Measurements from ENCODE around the gene ACOX3.
"Not testable (repeated sequence)": the region's sequence is repeated elsewhere in the genome, so short reads cannot be mapped to it uniquely, and the experiment has no call there.

Gene ACOX3

GRCh38 chr4:8370106-8370787 is 70.3 kb downstream of the ACOX3 start:
- no peak for DNase-seq

GRCh38 chr4:8369426-8370105 is 71.0 kb downstream of the ACOX3 start:
- DNase-seq = no peak

- no peak for DNase-seq
Observed at GRCh38 chr4:8368998-8369397, 71.5 kb downstream of the ACOX3 start.

- no peak for DNase-seq
Observed at GRCh38 chr4:8368061-8368481, 72.5 kb downstream of the ACOX3 start.

- DNase-seq = no peak
Observed at GRCh38 chr4:8366601-8367000, 73.9 kb downstream of the ACOX3 start.

- DNase-seq = no peak
Observed at GRCh38 chr4:8365951-8366350, 74.6 kb downstream of the ACOX3 start.

GRCh38 chr4:8365353-8365752 is 75.2 kb downstream of the ACOX3 start:
- no peak for DNase-seq

GRCh38 chr4:8364848-8365350 is 75.6 kb downstream of the ACOX3 start:
- DNase-seq = no peak

GRCh38 chr4:8364141-8364540 is 76.4 kb downstream of the ACOX3 start:
- no peak for DNase-seq

- DNase-seq = no peak
Observed at GRCh38 chr4:8362483-8362882, 78.0 kb downstream of the ACOX3 start.

GRCh38 chr4:8359193-8359592 is 81.3 kb downstream of the ACOX3 start:
- DNase-seq = no peak

- DNase-seq = no peak
Observed at GRCh38 chr4:8356856-8357255, 83.7 kb downstream of the ACOX3 start.

GRCh38 chr4:8355864-8356565 is 84.5 kb downstream of the ACOX3 start:
- no peak for DNase-seq

GRCh38 chr4:8355306-8355705 is 85.2 kb downstream of the ACOX3 start:
- no peak for DNase-seq

- no peak for DNase-seq
Observed at GRCh38 chr4:8353912-8354453, 86.5 kb downstream of the ACOX3 start.

- no peak for DNase-seq
Observed at GRCh38 chr4:8353158-8353669, 87.3 kb downstream of the ACOX3 start.

- DNase-seq = no peak
Observed at GRCh38 chr4:8352368-8353157, 88.0 kb downstream of the ACOX3 start.

- DNase-seq = no peak
Observed at GRCh38 chr4:8351931-8352367, 88.6 kb downstream of the ACOX3 start.

- no peak for DNase-seq
Observed at GRCh38 chr4:8350841-8351461, 89.6 kb downstream of the ACOX3 start.

GRCh38 chr4:8350352-8350751 is 90.2 kb downstream of the ACOX3 start:
- no peak for DNase-seq

- no peak for DNase-seq
Observed at GRCh38 chr4:8349664-8350236, 90.8 kb downstream of the ACOX3 start.

- not testable (repeated sequence) for DNase-seq
Observed at GRCh38 chr4:8349236-8349635, 91.3 kb downstream of the ACOX3 start.

All from CD4-positive, alpha-beta T cell treated with Interleukin-12 subunit alpha and Interleukin-12 subunit beta, for 1 hour (primary cell).